ENCODE results near the gene SHTN1.

GRCh38 chr10:116944911-116945310, 60.1 kb downstream of the SHTN1 start:
- TF ChIP-seq, protein P1, sequence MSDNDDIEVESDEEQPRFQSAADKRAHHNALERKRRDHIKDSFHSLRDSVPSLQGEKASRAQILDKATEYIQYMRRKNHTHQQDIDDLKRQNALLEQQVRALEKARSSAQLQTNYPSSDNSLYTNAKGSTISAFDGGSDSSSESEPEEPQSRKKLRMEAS (IDR thresholded peaks at IDR 0.05; ENCODE audit: insufficient read depth, insufficient read length) = no peak
- TF ChIP-seq, protein P2, sequence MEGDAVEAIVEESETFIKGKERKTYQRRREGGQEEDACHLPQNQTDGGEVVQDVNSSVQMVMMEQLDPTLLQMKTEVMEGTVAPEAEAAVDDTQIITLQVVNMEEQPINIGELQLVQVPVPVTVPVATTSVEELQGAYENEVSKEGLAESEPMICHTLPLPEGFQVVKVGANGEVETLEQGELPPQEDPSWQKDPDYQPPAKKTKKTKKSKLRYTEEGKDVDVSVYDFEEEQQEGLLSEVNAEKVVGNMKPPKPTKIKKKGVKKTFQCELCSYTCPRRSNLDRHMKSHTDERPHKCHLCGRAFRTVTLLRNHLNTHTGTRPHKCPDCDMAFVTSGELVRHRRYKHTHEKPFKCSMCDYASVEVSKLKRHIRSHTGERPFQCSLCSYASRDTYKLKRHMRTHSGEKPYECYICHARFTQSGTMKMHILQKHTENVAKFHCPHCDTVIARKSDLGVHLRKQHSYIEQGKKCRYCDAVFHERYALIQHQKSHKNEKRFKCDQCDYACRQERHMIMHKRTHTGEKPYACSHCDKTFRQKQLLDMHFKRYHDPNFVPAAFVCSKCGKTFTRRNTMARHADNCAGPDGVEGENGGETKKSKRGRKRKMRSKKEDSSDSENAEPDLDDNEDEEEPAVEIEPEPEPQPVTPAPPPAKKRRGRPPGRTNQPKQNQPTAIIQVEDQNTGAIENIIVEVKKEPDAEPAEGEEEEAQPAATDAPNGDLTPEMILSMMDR (IDR thresholded peaks at IDR 0.05; ENCODE audit: extremely low read depth in 1 of 2, insufficient read depth in 1 of 2, low read depth in 1 of 2, low read length in 2 of 2) = no peak
- no peak for TF ChIP-seq EZH2 (IDR thresholded peaks at IDR 0.05; ENCODE audit: borderline replicate concordance, low read depth, low read length, severe bottlenecking)
- no peak for TF ChIP-seq MYC (IDR thresholded peaks at IDR 0.05; ENCODE audit: low read depth, low read length)
- no peak for TF ChIP-seq POLR2A (IDR thresholded peaks at IDR 0.05; ENCODE audit: low read depth, low read length)
- no peak for TF ChIP-seq POLR2AphosphoS5 (IDR thresholded peaks at IDR 0.05; ENCODE audit: insufficient read depth, low read depth, low read length)
- TF ChIP-seq GATA2 (IDR thresholded peaks at IDR 0.05; ENCODE audit: insufficient read depth, insufficient read length, low read depth, low read length) = no peak
- TF ChIP-seq FOS (IDR thresholded peaks at IDR 0.05; ENCODE audit: borderline replicate concordance, insufficient read depth, low read length) = no peak
